ENCODE data around the gene DNAAF9.

- TF ChIP-seq CTCF (conservative IDR thresholded peaks at IDR 0.05; ENCODE audit: low read depth, low read length) (peak; percentile 43), POLR2A (IDR thresholded peaks at IDR 0.05; ENCODE audit: low read depth, low read length) (peak; percentile 13; the same call in 1 of the 2 replicates), RFX5 (IDR thresholded peaks at IDR 0.05; ENCODE audit: low read depth, low read length) (no peak), CEBPB (IDR thresholded peaks at IDR 0.05; ENCODE audit: low read depth, low read length) (no peak), BHLHE40 (IDR thresholded peaks at IDR 0.05; ENCODE audit: low read depth, low read length) (no peak), RCOR1 (IDR thresholded peaks at IDR 0.05; ENCODE audit: insufficient replicate concordance, low read length) (no peak), MXI1 (IDR thresholded peaks at IDR 0.05; ENCODE audit: borderline replicate concordance, low read depth, low read length) (no peak), RAD21 (IDR thresholded peaks at IDR 0.05; ENCODE audit: low read length) (no peak)
- TF ChIP-seq, protein P1, sequence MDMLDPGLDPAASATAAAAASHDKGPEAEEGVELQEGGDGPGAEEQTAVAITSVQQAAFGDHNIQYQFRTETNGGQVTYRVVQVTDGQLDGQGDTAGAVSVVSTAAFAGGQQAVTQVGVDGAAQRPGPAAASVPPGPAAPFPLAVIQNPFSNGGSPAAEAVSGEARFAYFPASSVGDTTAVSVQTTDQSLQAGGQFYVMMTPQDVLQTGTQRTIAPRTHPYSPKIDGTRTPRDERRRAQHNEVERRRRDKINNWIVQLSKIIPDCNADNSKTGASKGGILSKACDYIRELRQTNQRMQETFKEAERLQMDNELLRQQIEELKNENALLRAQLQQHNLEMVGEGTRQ (IDR thresholded peaks at IDR 0.05; ENCODE audit: low read depth, low read length), result no peak
- TF ChIP-seq, protein P2, sequence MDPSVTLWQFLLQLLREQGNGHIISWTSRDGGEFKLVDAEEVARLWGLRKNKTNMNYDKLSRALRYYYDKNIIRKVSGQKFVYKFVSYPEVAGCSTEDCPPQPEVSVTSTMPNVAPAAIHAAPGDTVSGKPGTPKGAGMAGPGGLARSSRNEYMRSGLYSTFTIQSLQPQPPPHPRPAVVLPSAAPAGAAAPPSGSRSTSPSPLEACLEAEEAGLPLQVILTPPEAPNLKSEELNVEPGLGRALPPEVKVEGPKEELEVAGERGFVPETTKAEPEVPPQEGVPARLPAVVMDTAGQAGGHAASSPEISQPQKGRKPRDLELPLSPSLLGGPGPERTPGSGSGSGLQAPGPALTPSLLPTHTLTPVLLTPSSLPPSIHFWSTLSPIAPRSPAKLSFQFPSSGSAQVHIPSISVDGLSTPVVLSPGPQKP (IDR thresholded peaks at IDR 0.05; ENCODE audit: borderline replicate concordance, low read depth, low read length), result no peak
Observed at GRCh38 chr20:3407040-3407770, at the start of gene DNAAF9.

Measured in IMR-90 (cell line).